Stimulated activated memory B cell treated with anti-CD40 and anti-IgM and Interleukin-4, amounts not matched to agents 10 μg/mL and 1 μg/mL and 100 μg/mL, for 72 hours (primary cell): ENCODE results near the gene CDKAL1.
A peak's percentile ranks its signal among the peaks of the same experiment; 100 is the strongest.

Experiments used
- ATAC-seq: fragments of 150-1000 bp; cut with Tn5 transposase; 2 replicates; pipeline ENCODE4 v1.10.0; 2021
- H3K27ac Mint-ChIP-seq: one replicate; pipeline ENCODE4 v1.8.0; 2022; ENCODE audit warnings: mild to moderate bottlenecking, mixed read lengths
- H3K27me3 Mint-ChIP-seq: one replicate; pipeline ENCODE4 v1.8.0; 2022; ENCODE audit warnings: mixed read lengths
- H3K36me3 Mint-ChIP-seq: one replicate; pipeline ENCODE4 v1.8.0; 2022; ENCODE audit warnings: mixed read lengths
- H3K4me1 Mint-ChIP-seq: one replicate; pipeline ENCODE4 v1.8.0; 2022; ENCODE audit warnings: mixed read lengths
- H3K4me3 Mint-ChIP-seq: one replicate; pipeline ENCODE4 v1.8.0; 2022; ENCODE audit warnings: mild to moderate bottlenecking, moderate library complexity, mixed read lengths
- H3K9me3 Mint-ChIP-seq: one replicate; pipeline ENCODE4 v1.8.0; 2022; ENCODE audit warnings: mixed read lengths

CDKAL1 gene

DNA sequence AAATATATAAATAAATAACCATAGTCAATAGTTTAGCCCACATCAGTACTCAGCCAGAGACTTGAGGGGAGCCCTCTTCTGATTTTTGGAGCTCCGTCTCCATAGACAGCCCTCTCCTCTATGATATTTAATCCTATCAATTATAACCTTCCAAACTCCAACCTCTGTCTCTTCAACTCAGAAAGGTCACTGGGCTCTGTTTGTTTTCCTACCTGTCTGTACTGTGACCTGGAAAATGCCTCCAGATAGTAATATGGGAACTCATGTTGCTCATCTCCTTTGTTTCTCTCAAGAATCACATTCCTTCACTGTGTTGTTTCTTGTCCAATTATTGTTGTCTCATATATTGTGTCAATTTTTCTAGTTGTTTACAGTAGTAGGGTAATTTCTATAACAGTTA, 409.7 kb downstream of the CDKAL1 start:
- ATAC-seq = no peak
- no peak overlapping the region for H3K4me3 Mint-ChIP-seq
- H3K4me1 Mint-ChIP-seq = no peaks in the 10 kb centered on the region
- H3K9me3 Mint-ChIP-seq = peaks cover 10% of the 10 kb centered on the region
- H3K27me3 Mint-ChIP-seq = no peaks in the 10 kb centered on the region
- H3K27ac Mint-ChIP-seq = no peak overlapping the region
- H3K36me3 Mint-ChIP-seq = peaks cover 24% of the 10 kb centered on the region

DNA sequence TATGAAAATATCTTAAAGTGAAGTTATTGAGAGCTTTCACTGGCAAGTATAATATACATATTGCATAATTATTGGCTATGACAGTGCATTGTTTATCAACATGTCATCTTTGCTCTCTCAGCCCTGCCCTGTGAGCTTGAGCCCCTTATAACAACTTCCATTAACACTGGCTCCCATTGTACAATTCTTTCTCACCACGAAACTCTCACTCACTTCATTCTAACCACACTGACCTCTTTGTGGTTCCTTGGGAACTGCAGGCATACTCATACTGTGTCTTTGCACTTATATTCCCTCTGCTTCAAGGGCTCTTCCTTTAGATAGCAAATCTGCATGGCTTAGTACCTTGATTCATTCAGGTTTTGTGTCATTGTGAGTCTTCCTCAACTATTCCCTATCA, 411.8 kb downstream of the CDKAL1 start:
- H3K27ac Mint-ChIP-seq = no peak overlapping the region
- peaks cover 10% of the 10 kb centered on the region for H3K9me3 Mint-ChIP-seq
- H3K36me3 Mint-ChIP-seq = peaks cover 18% of the 10 kb centered on the region
- no peaks in the 10 kb centered on the region for H3K27me3 Mint-ChIP-seq
- no peak overlapping the region for H3K4me3 Mint-ChIP-seq
- no peaks in the 10 kb centered on the region for H3K4me1 Mint-ChIP-seq
- peak; percentile 61 for ATAC-seq

DNA sequence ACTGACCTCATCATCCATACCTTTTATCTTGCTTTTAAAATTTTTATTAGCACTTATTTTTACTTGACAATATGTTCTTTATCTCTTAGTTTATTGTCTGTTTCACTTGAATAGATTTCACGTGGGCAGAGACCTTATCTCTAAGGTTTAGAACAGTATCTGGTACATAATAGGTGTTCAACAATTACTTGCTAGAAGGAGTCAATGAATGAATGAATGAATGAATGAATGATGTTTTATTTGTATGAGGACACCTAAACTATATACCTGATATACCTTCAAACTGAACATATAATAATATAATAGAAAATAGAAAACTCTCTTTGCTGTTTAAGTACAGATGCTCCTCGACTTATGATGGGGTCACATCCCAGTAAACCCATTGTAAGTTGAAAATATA, 412.6 kb downstream of the CDKAL1 start:
- Mint-ChIP-seq H3K27me3 (no peaks in the 10 kb centered on the region), H3K9me3 (peaks cover 10% of the 10 kb centered on the region), H3K4me3 (no peak overlapping the region), H3K27ac (no peak overlapping the region), H3K4me1 (no peaks in the 10 kb centered on the region), H3K36me3 (peaks cover 18% of the 10 kb centered on the region)
- ATAC-seq = no peak

DNA sequence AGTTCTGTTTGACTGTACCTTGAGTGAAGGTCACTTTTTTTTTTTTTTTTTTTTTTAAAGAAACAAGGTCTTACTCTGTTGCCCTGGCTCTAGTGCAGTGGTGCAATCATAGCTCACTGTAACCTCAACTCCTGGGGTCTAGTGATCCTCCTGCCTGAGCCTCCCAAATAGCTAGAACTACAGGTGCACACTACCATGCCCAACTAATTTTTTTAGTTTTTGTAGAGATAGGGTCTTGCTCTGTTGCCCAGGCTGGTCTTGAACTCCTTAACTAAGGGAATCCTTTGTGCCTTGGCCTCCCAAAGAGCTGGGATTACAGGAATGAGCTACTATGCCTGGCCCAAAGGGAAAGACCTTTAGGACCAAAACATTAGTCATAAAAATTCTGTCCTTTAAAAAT, 413.7 kb downstream of the CDKAL1 start:
- peaks cover 7% of the 10 kb centered on the region for H3K9me3 Mint-ChIP-seq
- peaks cover 14% of the 10 kb centered on the region for H3K36me3 Mint-ChIP-seq
- H3K27me3 Mint-ChIP-seq = no peaks in the 10 kb centered on the region
- no peaks in the 10 kb centered on the region for H3K4me1 Mint-ChIP-seq
- no peak overlapping the region for H3K4me3 Mint-ChIP-seq
- no peak overlapping the region for H3K27ac Mint-ChIP-seq
- no peak for ATAC-seq

DNA sequence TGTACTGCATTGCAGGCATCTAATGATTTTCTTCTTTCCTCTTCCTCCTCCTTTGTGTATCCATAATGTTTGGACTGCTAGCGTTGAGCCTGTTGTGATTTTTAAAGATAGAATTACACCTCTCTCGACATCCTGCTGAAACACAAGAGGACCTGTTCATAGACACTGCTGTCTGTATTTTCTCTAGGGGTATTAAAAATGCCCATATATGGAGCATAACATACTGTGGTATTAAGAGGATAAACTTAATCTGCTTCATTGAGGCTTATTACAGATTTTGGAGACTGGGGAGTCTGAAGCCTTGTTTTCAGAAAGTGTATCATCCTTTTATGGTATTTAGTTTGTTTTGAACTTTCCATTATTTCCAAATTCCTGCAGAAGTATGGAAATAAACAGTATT, 414.3 kb downstream of the CDKAL1 start:
- Mint-ChIP-seq H3K4me1 (no peaks in the 10 kb centered on the region), H3K9me3 (peaks cover 3% of the 10 kb centered on the region), H3K27ac (no peak overlapping the region), H3K4me3 (no peak overlapping the region), H3K36me3 (peaks cover 8% of the 10 kb centered on the region), H3K27me3 (no peaks in the 10 kb centered on the region)
- no peak for ATAC-seq

DNA sequence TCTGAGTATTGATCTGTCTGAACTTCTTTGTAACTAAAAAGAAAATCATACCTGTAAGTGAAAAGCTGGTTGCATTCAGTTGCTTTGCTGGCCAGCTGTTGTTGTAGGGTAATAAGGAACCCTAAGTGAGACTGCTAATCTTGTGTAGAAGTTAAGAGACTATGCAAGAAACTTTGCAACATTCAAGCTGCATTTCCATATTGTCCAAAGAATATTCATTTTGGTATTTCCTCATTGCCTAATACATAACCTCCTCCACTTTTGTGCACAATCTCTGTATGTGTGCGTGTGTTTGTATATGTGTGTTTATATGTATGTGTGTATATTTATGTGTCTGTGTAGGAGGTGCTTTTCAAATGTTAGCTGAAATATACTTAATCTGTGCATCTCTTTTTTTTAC, 414.9 kb downstream of the CDKAL1 start:
- H3K9me3 Mint-ChIP-seq = peaks cover under 1% of the 10 kb centered on the region
- ATAC-seq = no peak
- no peak overlapping the region for H3K4me3 Mint-ChIP-seq
- no peaks in the 10 kb centered on the region for H3K4me1 Mint-ChIP-seq
- H3K36me3 Mint-ChIP-seq = peaks cover 2% of the 10 kb centered on the region
- no peak overlapping the region for H3K27ac Mint-ChIP-seq
- H3K27me3 Mint-ChIP-seq = no peaks in the 10 kb centered on the region

DNA sequence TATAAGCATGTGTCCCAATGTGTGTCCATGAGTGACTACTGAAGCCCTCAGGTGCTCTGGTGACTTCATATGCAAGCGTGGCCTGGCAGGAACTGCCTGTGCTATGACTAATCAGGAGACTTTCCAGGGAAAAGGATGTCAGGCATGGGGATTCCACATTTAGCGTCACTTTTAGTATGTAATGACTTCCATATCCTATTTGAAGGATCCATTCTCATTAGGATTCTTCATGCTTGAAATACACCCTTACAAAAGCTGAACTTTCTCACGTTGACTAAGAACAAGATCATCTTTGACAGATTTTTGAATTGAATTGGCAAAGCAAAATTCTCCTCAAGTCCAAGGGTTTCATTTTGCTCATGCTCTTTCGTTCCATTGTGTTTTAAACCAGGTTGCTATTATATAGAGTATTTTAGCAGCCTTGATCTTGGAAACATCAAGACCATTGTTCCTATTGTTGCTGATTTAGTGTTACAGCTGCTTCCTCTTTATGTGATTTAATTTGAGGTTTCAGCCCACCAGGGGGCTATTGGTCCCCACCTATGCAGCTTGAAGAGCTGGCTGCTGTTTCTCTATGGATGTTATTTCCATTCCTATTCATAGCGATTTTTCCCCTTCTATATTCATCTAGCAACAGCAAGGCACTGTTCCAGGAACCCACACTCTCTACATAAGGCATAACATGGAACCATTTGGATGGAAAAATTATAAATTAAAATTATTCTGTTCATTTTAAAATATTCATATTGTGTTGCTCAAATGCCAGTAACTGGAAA, 418.6 kb downstream of the CDKAL1 start:
- H3K27me3 Mint-ChIP-seq = no peaks in the 10 kb centered on the region
- H3K4me1 Mint-ChIP-seq = no peaks in the 10 kb centered on the region
- ATAC-seq = no peak
- peaks cover 24% of the 10 kb centered on the region for H3K36me3 Mint-ChIP-seq
- H3K9me3 Mint-ChIP-seq = no peaks in the 10 kb centered on the region
- H3K27ac Mint-ChIP-seq = no peak overlapping the region
- no peak overlapping the region for H3K4me3 Mint-ChIP-seq

DNA sequence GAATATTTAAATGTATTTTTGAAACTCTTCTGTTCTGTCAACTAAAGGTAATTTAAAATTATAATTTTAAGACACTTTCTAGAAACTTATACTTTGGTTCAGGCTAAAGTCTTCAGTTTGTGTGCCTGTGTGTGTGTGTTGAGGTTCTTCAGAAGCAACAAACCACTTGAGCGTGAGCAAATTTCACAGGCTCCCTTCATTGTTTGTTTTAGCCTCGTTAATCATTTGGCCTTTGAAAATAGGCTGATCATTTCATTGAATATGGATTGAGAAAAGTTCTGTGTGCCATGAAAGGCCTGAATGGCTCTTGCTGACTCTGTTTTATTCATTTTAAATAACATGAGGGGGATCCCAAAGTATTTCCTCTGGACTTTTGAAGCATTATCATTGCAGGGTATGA, 420.1 kb downstream of the CDKAL1 start:
- Mint-ChIP-seq H3K4me3 (no peak overlapping the region), H3K27ac (no peak overlapping the region), H3K27me3 (no peaks in the 10 kb centered on the region), H3K4me1 (no peaks in the 10 kb centered on the region), H3K36me3 (peaks cover 38% of the 10 kb centered on the region), H3K9me3 (no peaks in the 10 kb centered on the region)
- ATAC-seq = no peak

DNA sequence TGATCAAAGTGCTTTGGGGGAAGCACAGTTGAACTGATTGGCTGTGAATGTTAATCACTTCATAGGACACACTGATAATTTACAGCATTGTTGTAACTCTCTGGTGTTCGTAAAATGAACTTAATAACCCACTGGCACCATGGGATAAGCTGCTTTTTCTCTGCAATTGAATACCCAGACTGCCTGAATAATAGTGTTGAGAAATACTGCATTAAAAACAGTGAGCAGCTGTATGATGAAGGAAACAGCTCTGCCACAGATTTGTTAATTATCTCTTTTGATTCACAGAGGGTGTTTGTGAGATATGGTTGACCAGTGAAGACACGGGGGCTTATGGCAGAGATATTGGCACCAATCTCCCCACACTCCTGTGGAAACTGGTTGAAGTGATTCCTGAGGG, 420.9 kb downstream of the CDKAL1 start:
- no peak overlapping the region for H3K4me3 Mint-ChIP-seq
- no peaks in the 10 kb centered on the region for H3K27me3 Mint-ChIP-seq
- no peak overlapping the region for H3K27ac Mint-ChIP-seq
- peaks cover 45% of the 10 kb centered on the region for H3K36me3 Mint-ChIP-seq
- no peak for ATAC-seq
- no peaks in the 10 kb centered on the region for H3K4me1 Mint-ChIP-seq
- no peaks in the 10 kb centered on the region for H3K9me3 Mint-ChIP-seq

DNA sequence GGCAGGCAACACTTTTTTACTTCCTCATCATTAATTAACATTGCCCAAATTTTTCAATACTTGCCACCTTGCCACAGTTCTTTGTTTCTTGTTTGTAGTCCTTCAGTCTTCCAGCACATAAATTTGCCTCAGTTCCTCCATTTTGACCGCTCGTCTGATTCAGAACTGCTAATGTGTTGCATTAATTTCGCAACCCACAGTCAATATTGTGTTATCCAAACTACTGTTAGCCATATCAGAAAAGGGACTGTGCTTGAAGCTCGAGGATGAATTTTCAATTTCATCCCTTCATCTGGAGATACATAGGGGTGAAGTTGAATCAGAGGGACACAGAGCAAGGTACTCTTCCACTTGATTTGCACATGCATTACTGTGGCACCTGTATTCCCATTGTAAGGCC, 421.5 kb downstream of the CDKAL1 start:
- no peaks in the 10 kb centered on the region for H3K27me3 Mint-ChIP-seq
- H3K9me3 Mint-ChIP-seq = no peaks in the 10 kb centered on the region
- no peaks in the 10 kb centered on the region for H3K4me1 Mint-ChIP-seq
- no peak for ATAC-seq
- H3K4me3 Mint-ChIP-seq = no peak overlapping the region
- H3K36me3 Mint-ChIP-seq = peaks cover 51% of the 10 kb centered on the region
- no peak overlapping the region for H3K27ac Mint-ChIP-seq

DNA sequence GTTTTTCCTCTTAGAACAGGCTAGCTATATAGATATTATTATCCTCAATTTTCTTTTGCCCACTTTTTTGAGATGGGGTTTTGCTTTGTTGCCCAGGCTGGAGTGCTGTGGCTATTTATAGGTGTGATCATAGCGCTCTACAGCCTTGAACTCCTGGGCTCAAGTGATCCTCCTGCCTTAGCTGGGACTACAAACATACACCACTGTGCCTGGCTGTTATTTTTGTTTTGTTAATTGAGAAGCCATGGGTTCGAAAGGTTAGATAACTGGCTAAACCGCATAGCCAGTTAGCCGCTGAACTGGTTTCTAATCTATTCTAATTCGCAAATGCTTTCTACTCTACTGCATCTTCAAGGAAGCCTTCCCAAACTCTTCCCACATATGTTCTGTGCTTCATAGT, 425.8 kb downstream of the CDKAL1 start:
- Mint-ChIP-seq H3K4me3 (no peak overlapping the region), H3K27ac (no peak overlapping the region), H3K27me3 (no peaks in the 10 kb centered on the region), H3K36me3 (peaks cover 76% of the 10 kb centered on the region), H3K9me3 (no peaks in the 10 kb centered on the region), H3K4me1 (no peaks in the 10 kb centered on the region)
- ATAC-seq = no peak

DNA sequence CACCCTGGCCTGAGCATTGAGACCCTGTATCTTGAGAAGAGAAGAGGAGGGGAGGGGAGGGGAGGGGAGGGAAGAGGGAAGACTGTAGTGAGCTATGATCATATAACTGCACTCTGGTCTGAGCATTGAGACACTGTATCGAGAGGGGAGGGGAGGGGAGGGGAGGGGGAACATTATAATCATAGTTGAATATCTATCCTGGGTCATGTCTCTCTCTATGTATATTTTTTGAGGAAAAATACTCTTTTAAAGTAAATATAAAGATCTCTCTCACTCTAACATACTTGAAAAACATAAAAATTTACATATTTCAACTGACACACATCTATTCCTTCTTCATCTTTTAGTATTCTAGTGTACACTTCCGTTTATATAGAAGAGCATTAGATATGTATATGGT, 431.0 kb downstream of the CDKAL1 start:
- H3K4me1 Mint-ChIP-seq = no peaks in the 10 kb centered on the region
- no peaks in the 10 kb centered on the region for H3K27me3 Mint-ChIP-seq
- H3K4me3 Mint-ChIP-seq = no peak overlapping the region
- H3K9me3 Mint-ChIP-seq = peaks cover 25% of the 10 kb centered on the region
- H3K36me3 Mint-ChIP-seq = peaks cover 70% of the 10 kb centered on the region
- H3K27ac Mint-ChIP-seq = no peak overlapping the region
- ATAC-seq = no peak

DNA sequence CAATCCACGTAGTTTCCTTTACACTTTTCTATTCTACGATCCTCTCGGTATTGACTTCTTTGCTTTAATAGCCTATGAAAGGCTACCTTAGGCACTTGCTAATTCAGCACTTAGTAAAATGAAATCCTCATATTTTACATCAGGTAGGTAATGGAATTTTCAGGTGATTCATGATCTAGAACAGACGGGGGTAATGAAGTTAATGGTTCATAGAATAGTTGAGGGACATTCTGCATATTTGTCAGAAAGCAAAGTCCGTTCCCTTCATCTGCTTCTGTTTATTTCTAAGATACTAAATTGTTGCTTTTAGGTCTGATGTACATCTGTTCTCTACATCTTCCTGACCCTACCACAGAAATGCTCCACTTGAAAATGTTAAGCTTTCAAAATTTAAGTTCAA, 431.7 kb downstream of the CDKAL1 start:
- no peak overlapping the region for H3K4me3 Mint-ChIP-seq
- peaks cover 25% of the 10 kb centered on the region for H3K9me3 Mint-ChIP-seq
- H3K4me1 Mint-ChIP-seq = no peaks in the 10 kb centered on the region
- H3K36me3 Mint-ChIP-seq = peaks cover 70% of the 10 kb centered on the region
- ATAC-seq = no peak
- H3K27ac Mint-ChIP-seq = no peak overlapping the region
- no peaks in the 10 kb centered on the region for H3K27me3 Mint-ChIP-seq

DNA sequence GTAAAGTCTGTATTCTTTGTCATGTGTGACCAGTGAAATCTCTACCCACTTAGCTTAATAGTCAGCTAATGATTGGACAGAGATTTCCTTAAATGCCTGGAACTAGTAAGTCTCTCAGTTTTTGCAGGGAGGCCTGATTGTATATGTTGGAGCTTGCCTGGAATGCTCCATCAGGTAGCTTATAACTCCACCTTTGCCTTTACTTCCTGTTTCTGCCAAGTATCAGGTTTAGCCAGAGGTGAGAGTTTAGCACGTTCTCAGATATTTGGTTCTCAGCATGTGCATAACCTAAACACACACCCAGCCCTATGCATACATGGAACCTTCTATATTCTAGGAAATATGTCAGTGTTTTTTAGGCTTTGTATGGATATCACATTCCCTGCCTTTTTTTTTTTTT, 435.3 kb downstream of the CDKAL1 start:
- no peak for ATAC-seq
- H3K9me3 Mint-ChIP-seq = peaks cover 25% of the 10 kb centered on the region

DNA sequence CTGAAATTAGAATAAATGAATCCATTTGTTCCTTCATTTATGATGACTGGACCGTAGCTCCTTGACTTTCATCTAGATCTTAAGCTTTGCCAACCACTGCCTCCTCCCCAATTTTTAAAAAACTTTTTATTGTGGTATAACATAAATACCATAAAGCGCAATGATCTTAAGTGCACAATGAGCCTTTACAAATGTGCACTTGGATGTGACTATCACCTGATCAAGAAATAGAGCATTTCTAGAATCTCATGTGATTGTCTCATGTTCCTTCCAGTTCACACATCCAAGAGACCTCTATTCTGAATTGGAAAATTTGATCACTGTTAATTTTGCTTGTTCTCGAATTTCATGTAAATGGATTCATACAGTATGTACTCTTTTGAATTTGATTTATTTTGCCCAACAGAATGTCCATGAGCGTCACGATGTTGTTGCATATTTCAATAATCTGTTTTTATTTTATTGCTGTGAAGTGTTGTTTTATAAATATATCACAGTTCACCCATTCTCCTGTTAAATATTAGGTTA, 442.2 kb downstream of the CDKAL1 start:
- H3K36me3 Mint-ChIP-seq = peaks cover 22% of the 10 kb centered on the region
- no peak for ATAC-seq
- H3K27ac Mint-ChIP-seq = no peak overlapping the region
- no peaks in the 10 kb centered on the region for H3K27me3 Mint-ChIP-seq
- no peaks in the 10 kb centered on the region for H3K4me1 Mint-ChIP-seq
- peaks cover 3% of the 10 kb centered on the region for H3K9me3 Mint-ChIP-seq
- no peak overlapping the region for H3K4me3 Mint-ChIP-seq

More for the DNA sequence above, 435.3 kb downstream of the CDKAL1 start:
- H3K27ac Mint-ChIP-seq = no peak overlapping the region
- H3K27me3 Mint-ChIP-seq = no peaks in the 10 kb centered on the region
- no peaks in the 10 kb centered on the region for H3K4me1 Mint-ChIP-seq
- no peak overlapping the region for H3K4me3 Mint-ChIP-seq
- peaks cover 59% of the 10 kb centered on the region for H3K36me3 Mint-ChIP-seq

DNA sequence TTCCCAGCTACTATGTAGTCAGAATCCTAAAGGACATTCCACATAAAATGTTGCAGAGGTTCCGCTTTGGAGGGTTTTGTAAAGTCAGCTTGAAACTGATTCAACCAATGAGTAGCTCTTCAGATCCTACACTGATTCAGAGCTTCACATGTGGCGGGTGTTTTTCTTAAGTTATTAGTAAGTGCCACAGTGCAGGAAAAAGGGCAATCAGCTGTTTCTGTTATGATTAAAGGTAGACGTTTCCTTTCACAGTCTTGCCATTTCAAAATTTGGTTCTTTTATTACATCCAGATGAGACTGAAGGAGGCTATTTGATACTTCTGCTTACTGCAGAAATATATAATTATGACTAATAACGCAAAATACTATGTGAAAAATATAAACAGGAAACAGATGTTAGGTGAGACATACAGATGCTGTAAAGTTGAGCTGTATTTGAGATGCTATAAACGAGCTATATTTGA, 443.9 kb downstream of the CDKAL1 start:
- H3K36me3 Mint-ChIP-seq = peaks cover 25% of the 10 kb centered on the region
- no peak overlapping the region for H3K4me3 Mint-ChIP-seq
- no peaks in the 10 kb centered on the region for H3K27me3 Mint-ChIP-seq
- peaks cover 3% of the 10 kb centered on the region for H3K9me3 Mint-ChIP-seq
- ATAC-seq = peak; percentile 67
- no peak overlapping the region for H3K27ac Mint-ChIP-seq
- H3K4me1 Mint-ChIP-seq = no peaks in the 10 kb centered on the region
